ENCODE data around the gene PSG1.
"Not testable (repeated sequence)": the region's sequence is repeated elsewhere in the genome, so short reads cannot be mapped to it uniquely, and the experiment has no call there.

PSG1 gene

DNA sequence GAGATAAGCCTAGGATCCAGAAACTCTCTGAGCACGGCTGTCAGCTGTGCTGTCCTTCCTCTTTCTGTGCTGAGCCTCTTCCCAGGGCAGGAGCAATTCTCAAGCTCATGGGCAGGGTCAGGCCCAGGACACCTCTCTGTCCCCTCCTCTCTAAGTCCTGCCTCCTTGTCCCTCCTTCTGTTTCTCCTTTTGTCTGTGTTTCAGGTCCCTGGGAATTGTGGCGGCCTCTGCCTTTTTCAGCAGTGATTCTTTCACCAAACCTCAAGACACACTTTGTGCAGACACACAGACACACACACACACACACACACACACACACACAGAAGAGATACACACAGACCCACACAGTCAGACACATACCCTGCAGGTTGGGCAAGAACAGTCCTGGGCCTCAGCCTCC lies at the start of gene PSG1:
Gene PSG1 (minus strand): TSS at position 101 of the 400 bp plus-strand sequence. CDS start 132 bp downstream, outside the sequence.
- no peak for DNase-seq

DNA sequence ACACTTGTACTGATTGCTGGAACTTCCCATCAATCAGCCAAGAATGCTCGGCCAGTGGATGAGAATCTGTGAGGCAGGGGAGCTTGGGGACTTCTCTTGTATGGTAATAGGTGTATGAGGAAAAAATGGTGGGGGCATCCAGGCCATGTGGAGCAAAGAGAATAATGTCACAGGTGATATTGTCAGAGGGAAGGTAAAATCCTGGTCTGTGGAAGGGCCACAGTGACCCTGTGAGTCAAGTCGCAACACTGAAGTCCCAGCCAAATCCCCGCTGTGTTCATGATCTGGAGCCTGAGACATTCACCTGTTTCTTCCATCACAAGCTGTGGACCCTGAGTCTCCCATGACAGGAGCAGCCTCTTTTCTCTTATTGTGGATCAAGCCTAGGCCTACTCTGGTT lies 49.4 kb upstream of the PSG1 start:
- DNase-seq, result no peak

DNA sequence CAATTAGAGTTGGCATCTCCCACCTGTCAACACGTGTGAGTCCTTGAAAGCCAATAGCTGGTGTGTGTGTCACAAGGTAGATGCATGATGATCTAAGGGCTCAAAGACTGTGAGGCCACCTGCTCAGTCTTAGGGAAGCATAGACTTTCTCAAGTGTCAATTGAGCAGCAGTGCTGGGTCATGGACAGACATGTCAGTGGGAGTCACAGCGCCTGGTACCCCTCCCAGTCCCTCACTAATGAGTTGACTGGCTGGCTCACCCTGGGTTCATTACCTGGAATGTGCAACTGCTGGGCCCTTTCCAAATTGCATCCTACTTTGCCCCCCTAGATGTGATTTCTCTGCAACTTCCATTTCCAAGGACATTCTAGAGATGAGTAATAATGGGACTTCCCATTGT lies 47.3 kb upstream of the PSG1 start:
- no peak for DNase-seq

DNA sequence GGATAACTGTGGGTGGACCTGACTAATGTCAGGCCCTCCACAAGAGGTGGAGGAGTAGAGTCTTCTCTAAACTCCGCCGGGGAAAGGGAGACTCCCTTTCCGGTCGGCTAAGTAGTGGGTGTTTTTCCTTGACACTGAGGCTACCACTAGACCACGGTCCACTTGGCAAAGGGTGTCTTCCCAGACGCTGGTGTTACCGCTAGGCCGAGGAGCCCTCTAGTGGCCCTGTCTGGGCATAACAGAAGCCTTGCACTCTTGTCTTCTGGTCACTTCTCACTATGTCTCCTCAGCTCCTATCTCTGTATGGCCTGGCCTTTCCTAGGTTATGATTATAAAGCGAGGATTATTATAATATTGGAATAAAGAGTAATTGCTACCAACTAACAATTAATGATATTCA lies 43.6 kb upstream of the PSG1 start:
- DNase-seq, result not testable (repeated sequence)

DNA sequence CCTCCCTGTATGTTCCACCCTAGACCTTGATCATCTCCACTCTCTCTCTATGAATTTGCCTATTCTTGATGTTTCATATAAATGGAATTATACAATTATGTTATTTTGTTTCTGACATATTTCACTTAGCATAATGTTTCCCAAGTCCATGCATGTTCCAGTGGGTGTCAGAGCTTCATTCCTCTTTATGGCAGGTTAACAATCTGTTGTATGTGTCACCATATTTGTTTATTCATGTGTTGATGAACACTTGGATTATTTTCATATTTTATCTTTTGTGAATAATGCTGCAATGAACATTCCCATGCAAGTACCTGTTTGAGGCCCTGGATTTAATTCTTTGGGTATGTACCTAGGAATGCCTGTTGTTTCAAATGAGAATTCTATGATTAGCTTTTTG lies 41.5 kb upstream of the PSG1 start:
- DNase-seq, result not testable (repeated sequence)

DNA sequence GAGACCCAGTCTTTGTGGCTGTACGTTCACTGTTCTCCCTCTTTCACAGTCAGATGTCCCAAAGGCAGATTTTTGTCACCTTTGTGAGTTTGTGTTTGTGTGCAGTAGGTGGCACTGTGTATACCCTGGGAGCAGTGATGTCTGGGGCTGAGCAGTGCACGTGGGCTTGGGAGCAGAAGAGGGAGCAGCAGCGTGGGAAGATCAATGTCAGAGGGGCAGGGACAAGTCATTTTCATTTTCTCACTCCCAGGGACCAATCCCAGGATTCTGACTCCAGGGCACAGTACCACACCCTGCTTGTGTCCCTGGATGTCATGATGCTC lies 40.2 kb upstream of the PSG1 start:
- no peak for DNase-seq

DNA sequence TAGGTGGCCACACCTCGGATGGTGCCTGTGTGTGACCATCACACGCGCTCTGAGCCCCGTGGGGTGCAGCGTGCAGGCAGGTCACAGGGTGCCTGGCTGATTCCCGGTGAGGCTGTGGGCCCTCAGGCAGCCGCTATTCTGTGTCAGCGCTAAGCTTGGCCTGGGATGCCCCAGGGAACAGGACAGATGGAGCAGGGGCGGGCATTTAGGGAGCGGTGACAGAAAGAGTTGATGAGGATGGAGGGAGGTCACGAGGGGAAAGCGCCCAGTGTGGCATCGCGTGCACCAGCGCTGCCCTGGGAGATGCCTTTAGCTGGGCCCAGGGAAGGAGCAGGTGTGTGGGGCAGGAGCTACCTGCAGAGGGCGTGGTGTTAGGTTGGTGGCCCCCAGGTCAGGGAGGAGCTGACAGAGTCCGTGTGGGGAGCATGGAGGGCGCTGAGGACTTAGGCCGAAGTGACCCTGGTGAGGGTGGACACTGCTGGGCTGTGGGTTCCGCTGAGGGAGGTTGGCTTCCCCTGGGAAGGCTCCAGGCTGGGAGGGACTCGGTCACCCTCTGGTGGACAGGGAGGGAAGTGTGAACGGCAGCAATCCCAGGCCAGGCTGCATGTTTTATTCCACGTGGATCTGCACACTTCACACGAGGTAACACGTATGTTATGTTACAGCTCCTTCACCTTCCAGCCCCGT lies 39.7 kb upstream of the PSG1 start:
- DNase-seq, result not testable (repeated sequence)

DNA sequence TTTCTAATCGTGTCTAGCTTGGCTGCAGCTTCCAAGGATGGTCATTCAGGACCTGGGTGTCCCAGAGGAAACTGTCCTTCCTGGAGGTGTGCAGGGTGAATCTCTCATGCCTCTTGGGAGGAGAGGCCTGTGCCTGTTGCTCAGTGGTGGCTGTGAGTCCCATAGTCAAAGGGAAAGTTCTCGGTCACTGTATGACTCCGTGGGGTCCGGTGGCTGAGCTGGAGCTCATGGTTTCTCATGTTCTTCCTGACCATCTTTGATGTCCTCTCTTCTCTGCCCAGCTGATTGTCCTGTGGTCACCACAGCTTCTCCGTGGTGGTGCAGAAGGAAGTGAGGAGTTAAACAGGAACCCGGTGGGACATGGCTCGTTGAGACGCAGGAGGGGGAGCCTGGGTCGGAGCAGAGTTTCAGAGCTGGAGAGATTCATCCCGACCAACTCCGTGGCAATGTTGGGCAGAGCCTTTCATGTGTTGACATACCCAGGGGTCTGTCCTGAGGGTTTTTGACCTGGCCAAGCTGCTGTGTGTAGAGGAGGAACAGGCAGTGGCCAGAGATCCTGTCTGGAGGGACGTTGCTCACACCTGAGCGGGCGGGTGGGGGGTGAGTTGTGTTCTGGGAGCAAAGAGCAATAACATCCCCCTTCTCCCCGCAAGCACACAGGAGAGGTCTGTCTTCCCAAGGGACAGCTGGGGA lies 39.0 kb upstream of the PSG1 start:
- not testable (repeated sequence) for DNase-seq

DNA sequence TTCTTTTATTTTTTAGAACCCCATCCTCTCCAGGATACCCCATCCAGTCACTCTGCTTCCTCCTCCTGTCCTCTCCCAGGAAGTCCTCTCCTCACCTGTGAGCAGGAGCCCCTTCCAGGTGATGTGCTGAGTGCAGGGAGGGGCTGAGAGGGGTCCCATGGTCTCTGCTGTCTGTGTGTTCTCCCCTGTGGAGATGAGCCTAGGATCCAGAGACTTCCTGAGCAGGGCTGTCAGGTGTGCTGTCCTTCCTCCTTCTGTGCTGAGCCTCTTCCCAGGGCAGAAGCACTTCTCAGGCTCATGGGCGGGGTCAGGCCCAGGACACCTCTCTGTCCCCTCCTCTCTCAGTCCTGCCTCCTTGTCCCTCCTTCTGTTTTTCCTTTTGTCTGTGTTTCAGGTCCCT lies 38.1 kb upstream of the PSG1 start, which contains the start of gene PSG6:
Gene PSG6 (minus strand): TSS at position 261 of the 400 bp plus-strand sequence. CDS start 102 bp downstream, at position 159.
- DNase-seq, result not testable (repeated sequence)

DNA sequence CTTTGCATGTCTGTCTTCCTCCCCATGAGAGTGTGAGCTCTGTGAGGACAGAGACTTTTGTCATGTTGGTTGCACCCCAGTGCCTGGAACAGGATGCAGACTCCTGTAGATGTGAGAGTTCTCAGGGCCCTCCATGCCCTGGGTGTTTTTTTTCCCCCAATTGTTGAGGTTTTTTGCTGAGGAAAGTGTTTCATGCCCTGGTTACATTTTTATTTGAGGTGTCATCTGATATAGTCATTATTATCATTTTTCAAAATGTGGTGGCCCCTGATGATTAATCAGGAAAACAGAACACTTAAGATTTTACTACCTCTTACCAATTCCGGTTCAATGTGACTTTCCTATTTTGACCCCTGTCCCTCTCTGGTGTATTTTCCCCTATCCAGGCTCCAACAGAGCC lies 37.4 kb upstream of the PSG1 start:
- not testable (repeated sequence) for DNase-seq

DNA sequence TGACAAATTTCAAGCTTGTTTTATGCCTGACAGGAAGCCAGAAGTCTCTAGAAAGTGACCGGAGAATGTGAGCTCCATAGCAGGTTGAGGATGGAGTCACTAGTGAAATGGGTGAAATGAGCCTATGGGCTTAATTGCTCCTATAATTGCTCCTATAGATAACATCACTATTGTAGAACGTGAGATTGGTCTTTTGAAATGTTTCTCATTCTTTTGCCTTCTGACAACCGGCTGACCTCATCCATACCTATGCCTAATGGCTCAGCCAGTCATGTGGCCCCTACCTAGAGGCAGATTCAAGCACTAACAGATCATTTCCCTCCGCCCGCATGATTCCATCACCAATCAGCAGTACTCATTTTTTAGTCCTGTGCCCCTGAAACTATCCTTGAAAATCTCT lies 34.0 kb upstream of the PSG1 start:
- DNase-seq, result not testable (repeated sequence)

DNA sequence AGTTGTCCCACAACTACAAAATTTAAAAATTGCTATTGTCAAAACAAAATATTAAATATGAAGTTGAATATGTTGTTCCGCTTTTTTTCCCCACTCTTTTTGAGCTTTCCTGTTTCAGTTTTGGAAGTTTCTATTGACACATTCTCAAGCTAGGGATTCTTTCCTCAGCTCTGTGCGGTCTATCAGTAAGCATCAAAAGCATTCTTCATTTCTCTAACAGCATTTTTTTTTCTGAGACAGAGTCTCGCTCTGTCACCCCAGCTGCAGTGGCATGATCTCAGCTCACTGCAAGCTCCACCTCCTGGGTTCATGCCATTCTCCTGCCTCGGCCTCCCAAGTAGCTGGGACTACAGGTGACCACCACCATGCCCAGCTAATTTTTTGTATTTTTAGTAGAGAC lies 33.4 kb upstream of the PSG1 start:
- DNase-seq, result not testable (repeated sequence)

DNA sequence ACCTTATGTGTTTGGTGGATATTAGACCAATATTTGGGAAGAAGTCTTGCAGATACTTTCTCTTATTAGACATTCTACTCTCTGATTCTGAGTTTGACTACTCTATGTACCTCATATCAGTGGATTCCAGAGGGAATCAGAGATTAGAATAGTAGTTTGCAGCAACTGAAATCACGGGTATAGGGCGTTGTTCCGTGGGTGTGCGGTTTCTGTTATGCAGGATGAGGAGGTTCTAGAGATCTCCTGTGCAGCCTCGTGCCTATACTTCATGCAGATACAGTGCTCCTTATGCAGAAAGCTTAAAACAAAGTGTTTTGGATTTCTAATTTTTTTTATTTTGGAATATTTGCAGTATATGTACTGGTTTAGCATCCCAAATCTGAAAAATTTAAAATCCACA lies 32.2 kb upstream of the PSG1 start:
- DNase-seq, result not testable (repeated sequence)

DNA sequence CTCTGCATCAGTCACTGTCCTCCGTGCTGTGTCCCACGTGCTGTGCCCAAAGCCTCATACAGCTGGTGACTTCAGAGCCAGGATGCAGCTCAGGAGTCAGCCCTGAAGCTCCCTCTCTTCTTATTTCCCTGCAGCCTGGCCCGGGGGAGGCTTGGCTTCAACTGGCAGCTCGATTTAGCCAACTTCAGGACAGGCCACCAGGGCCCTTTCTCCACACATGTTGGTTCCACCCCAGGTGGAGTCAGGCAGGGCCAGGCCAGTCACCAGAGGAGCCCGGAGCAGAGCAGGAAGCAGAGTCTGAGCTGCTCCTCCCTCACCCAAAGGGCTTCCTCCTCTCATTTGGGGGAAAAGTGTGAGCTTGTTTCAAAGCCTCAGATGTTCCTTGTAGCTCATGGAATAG lies 26.6 kb upstream of the PSG1 start:
- DNase-seq, result not testable (repeated sequence)

DNA sequence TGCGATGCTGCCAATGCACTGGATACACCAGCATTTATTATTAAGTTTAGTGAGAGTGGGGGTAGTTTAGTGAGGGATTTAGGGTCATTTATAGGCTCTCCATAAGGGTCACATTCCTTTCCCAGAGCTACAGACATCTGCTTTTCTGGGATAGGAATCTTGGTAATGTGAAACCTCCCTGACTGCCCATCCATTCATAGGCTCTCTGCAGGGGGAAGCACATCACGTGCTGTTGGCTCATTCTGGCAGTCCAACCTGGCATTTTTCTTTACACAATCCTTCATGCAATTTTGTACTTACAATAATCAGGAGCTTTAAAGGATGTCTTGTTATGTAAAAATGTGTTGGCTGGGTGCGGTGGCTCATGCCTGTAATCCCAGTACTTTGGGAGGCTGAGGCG lies 21.0 kb upstream of the PSG1 start:
- DNase-seq, result not testable (repeated sequence)

DNA sequence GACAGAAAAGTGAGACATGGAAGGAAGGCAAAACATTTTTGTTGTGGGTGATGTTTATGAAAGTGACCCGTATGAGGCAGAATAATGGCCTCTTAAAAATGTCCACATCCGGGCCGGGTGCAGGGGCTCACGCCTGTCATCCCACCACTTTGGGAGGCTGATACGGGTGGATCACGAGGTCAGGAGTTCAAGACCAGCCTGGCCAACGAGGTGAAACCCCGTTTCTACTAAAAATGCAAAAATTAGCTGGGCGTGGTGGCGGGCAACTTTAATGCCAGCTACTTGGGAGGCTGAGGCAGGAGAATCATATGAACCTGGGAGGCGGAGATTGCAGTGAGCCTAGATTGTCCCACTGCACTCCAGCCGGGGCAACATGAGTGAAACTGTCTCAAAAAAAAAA lies 20.2 kb upstream of the PSG1 start:
- not testable (repeated sequence) for DNase-seq

DNA sequence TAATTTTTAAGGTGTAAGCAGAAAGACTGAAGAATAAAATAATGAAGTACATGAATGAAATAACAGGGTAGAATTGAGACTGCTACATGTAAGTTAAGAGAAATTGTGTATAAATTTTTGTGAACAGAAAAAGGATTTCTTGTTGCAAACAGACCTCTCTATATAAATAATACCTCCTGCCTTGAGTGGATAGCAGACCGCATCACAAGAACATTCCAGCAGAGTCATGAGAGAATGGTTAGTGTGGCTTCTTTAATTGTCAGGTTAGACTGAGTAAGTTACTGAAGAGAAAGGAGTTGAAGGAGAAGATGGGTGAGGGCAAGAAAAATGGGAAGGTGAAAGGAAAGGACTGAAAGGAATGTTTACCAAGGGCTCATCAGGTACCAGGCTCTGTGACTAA lies 19.6 kb upstream of the PSG1 start:
- not testable (repeated sequence) for DNase-seq

DNA sequence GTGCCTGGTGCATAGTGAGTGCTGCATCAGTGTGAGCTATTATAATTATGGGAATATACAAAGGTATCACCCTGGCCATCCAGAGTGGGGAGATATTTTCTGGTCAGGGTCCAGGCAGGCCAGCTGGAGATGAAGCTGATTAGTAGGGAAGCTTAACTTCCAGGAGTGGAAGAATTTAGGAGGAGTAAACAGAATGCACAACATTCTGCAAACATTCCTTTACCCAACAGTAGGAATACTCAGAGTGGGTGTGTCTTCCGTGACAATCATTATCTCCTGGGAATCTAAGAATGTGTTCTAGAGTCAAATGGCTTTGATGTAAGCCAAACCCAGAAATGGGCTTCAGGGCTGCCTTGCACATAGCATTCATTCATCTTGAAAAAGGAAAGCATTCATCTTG lies 19.1 kb upstream of the PSG1 start:
- DNase-seq, result not testable (repeated sequence)

DNA sequence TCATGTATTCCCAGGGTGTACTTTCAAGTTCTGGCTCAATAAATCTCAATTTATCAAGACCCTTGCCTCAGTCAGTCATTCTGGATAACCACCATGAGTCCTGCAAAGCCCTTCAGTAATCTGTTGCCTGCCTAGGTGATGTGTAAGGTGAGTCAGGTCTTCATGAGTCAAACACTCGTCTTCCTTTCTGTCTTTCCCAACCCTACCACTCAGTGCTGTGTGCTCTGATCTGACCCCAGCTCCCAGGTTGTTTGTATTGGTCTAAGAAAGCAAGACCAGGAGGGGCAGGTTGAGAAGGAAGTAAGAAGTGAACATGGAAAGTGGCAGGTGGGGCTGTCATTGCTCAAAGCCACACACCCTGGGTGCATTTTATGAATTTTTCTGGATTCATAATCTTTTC lies 18.2 kb upstream of the PSG1 start:
- DNase-seq, result not testable (repeated sequence)

DNA sequence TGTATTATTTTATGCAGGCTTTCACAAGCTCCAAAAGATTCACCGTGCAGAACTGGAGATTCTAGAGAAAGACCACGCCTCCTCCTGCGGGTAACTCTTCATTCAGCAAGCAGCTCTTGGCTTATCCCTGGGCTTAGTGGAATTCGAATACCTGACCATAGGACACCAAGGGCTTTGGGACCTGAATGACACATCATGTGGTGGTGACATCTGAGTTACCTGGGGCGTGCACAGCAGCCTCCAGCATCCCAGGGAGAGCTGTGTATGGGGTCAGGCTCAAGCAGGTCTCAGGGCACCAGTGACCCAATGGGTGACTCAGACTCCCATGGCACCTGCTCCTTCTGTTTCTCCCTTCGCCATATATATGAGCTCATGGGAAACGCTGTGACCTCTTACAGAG lies 10.9 kb upstream of the PSG1 start:
- DNase-seq, result not testable (repeated sequence)

DNA sequence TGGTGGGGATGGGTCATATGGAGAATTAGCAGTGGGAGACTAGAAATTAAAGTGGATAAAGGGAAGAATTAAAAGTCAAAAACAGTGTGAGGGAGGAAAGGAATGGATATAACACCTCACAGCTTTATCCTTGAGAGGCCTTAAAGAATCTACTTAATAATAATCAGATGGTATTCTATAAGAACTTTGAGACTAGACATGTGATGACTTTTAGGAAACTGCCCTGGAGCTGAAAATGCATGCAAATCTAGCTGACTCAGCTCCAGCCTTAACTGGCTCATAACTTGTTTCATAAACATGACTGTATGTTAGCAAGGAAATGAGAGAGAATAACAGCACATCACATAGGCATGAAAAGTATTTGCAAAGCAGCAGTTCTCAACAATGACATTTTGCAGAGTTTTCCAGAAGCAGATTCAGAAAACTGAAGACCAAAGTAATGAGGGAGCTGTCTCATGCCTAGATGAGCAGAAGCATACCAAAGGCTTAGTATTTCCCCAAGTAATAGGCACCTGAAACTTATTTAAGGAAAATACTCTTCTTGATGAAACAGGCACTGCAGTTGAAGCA lies 8.4 kb upstream of the PSG1 start:
- not testable (repeated sequence) for DNase-seq

DNA sequence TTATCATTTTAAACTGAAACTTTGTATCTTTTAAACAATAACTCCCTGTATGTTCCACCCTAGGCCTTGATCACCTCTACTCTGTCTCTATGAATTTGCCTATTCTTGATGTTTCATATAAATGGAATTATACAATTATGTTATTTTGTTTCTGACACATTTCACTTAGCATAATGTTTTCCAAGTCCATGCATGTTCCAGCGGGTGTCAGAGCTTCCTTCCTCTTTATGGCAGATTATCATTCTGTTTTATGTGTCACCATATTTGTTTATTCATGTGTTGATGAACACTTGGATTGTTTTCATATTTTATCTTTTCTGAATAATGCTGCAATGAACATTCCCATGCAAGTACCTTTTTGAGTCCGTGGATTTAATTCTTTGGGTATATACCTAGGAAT lies 3.2 kb upstream of the PSG1 start:
- DNase-seq, result not testable (repeated sequence)

DNA sequence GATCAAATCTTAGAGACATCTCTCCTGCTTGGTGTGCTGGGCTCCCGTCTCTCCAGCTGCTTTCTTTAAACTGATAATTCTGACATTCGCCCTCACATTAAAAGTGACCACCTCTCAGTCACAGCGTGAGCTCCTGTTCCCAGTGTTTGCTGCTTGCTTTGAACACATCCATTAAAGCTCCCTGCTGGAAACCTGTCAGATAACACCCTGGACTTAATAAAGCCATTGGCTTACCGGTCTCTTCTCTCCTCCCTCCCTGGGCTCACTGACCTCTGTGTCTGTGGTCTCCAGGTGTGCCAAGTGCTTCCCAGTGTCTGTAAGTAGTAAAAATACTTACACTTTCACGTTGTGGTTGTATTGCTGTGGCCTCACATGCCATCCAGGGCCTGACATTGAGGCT lies 2.5 kb upstream of the PSG1 start:
- not testable (repeated sequence) for DNase-seq

DNA sequence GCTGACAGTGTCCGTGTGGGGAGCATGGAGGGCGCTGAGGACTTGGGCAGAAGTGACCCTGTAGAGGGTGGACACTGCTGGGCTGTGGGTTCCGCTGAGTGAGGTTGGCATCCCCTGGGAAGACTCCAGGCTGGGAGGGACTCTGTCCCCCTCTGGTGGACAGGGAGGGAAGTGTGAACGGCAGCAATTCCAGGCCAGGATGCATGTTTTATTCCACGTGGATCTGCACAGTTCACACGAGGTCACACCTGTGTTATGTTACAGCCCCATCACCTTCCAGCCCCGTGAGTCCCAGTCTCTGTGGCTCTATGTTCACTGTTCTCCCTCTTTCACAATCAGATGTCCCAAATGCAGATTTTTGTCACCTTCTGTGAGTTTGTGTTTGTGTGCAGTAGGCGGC lies 1.8 kb upstream of the PSG1 start:
- not testable (repeated sequence) for DNase-seq

Measured in CD4-positive, alpha-beta T cell treated with Interleukin-17A for 1 hour (primary cell).